HepG2 (cell line): ENCODE data around the gene RFX2. TPM values are rescaled to one million over a fixed set of nuclear protein-coding genes. Genes with fewer than 3 reads are reported as not detected.

Experiments used
- ATAC-seq: fragments of 200-7000 bp; cut with Tn5 transposase; 3 replicates; pipeline ENCODE4 v1.9.1; 2020; ENCODE audit warnings: mild to moderate bottlenecking, moderate library complexity
- BruUV-seq: library from RNA; stranded (reverse); fragments of 400-500 nt; replicated peaks from 2 replicates; lab custom pipeline; 2021; lab: Mats Ljungman, UMichigan
- CTCF ChIA-PET: fragments of 300-600 bp; formaldehyde crosslinking; extraction: SDS; loops from one replicate; lab custom pipeline; 2021; ENCODE audit warnings: low total read pairs, inconsistent platforms, low intra/inter-chr PET ratio; lab: Yijun Ruan, JAX
- POLR2A ChIA-PET: fragments of 350-600 bp; sonication (Branson Sonifier 250); formaldehyde crosslinking; loops from one replicate; lab custom pipeline; 2020; ENCODE audit warnings: antibody characterized with exemption, inconsistent platforms; lab: Yijun Ruan, JAX
- DNase-seq: peaks from one replicate; pipeline ENCODE4 v3.0.0-alpha.2; 2015; ENCODE audit warnings: low spot score
- FAIRE-seq: peaks from 3 replicates; lab custom pipeline; 2011; peaks lifted over from hg19 to GRCh38; lab: Jason Lieb, UNC
- H2AFZ ChIP-seq: one replicate; pipeline ENCODE4 v1.6.1; 2011; ENCODE audit warnings: low read length, inconsistent platforms
- H3K27ac ChIP-seq: fragments of 300-600 bp; 3 replicates; pipeline ENCODE4 v1.8.0; 2011; ENCODE audit warnings: mixed run types, mild to moderate bottlenecking, mixed read lengths, low read length, inconsistent platforms; ENCODE audit not compliant: insufficient read depth; ENCODE audit errors: extremely low read length
- H3K27me3 ChIP-seq, 2 experiments: fragments of 200-600 bp in 1 of 2; 2 replicates in 1 of 2; 3 replicates in 1 of 2; pipeline versions ENCODE4 v1.6.0 to v1.8.0; 2011; ENCODE audit warnings: low read length in 2 of 2, mild to moderate bottlenecking in 2 of 2, moderate library complexity in 2 of 2, inconsistent platforms in 1 of 2; ENCODE audit not compliant: insufficient read depth in 2 of 2, control insufficient read depth in 1 of 2
- H3K36me3 ChIP-seq, 2 experiments: fragments of 200-600 bp in 1 of 2; replicated peaks in 1 of 2; 2 replicates in 1 of 2; 3 replicates in 1 of 2; pipeline versions ENCODE4 v1.5.1 to v1.8.0; 2011; ENCODE audit warnings: low read length in 2 of 2, inconsistent platforms in 1 of 2; ENCODE audit not compliant: insufficient read depth in 2 of 2, control insufficient read depth in 1 of 2
- H3K4me1 ChIP-seq: 2 replicates; pipeline ENCODE4 v1.5.1; 2012; ENCODE audit warnings: low read length, inconsistent platforms; ENCODE audit not compliant: insufficient read depth
- H3K4me2 ChIP-seq: 2 replicates; pipeline ENCODE4 v1.6.0; 2011; ENCODE audit warnings: low read depth, low read length, inconsistent platforms
- H3K4me3 ChIP-seq, 3 experiments: fragments of 200-600 bp in 1 of 3; sonication (generic), shearing (Covaris generic) in 1 of 3; replicated peaks in 1 of 3; 2 replicates each; pipeline ENCODE4 v1.5.1; 2011 to 2016; ENCODE audit warnings: low read length in 3 of 3, inconsistent platforms in 2 of 3, low read depth in 2 of 3, mild to moderate bottlenecking in 2 of 3, control low read depth in 1 of 3, mixed read lengths in 1 of 3; ENCODE audit not compliant: insufficient read depth in 1 of 3
- H3K79me2 ChIP-seq: one replicate; pipeline ENCODE4 v1.6.1; 2011; ENCODE audit warnings: low read length, inconsistent platforms; ENCODE audit not compliant: insufficient read depth
- H3K9ac ChIP-seq: 2 replicates; pipeline ENCODE4 v1.6.0; 2011; ENCODE audit warnings: mild to moderate bottlenecking, low read depth, low read length, inconsistent platforms; ENCODE audit not compliant: insufficient read depth
- H3K9me3 ChIP-seq: 2 replicates; pipeline ENCODE4 v1.5.1; 2012; ENCODE audit warnings: mild to moderate bottlenecking, low read length
- H4K20me1 ChIP-seq: 2 replicates; pipeline ENCODE4 v1.6.0; 2011; ENCODE audit warnings: inconsistent platforms, mild to moderate bottlenecking, low read length, moderate library complexity; ENCODE audit not compliant: insufficient read depth
- AGO1 ChIP-seq: fragments of 200-400 bp; formaldehyde crosslinking; IDR thresholded peaks from 2 replicates; pipeline ENCODE4 v1.6.1; 2017; ENCODE audit warnings: mild to moderate bottlenecking, low read depth, low read length, moderate library complexity; ENCODE audit not compliant: poor library complexity, severe bottlenecking
- DZIP1 ChIP-seq: sonication (generic); formaldehyde crosslinking; IDR thresholded peaks from 2 replicates; pipeline ENCODE4 v1.5.0; 2020; ENCODE audit warnings: mild to moderate bottlenecking, missing genetic modification reagents
- MAX ChIP-seq: IDR thresholded peaks from 2 replicates; pipeline ENCODE4 v1.6.1; 2012; ENCODE audit warnings: inconsistent platforms
- NRL ChIP-seq: sonication (generic); formaldehyde crosslinking; IDR thresholded peaks from 2 replicates; pipeline ENCODE4 v1.5.0; 2020; ENCODE audit warnings: missing genetic modification reagents, mild to moderate bottlenecking, moderate library complexity, borderline replicate concordance
- POLR2A ChIP-seq, 2 experiments: IDR thresholded peaks; 2 replicates each; pipeline ENCODE4 v1.6.1; 2011; ENCODE audit warnings: low read depth in 2 of 2, low read length in 2 of 2, mild to moderate bottlenecking in 1 of 2, moderate library complexity in 1 of 2; ENCODE audit not compliant: insufficient read depth in 1 of 2
- PRPF4 ChIP-seq: fragments of 200-400 bp; formaldehyde crosslinking; IDR thresholded peaks from 2 replicates; pipeline ENCODE4 v1.6.1; 2016; ENCODE audit warnings: low read length, low read depth; ENCODE audit not compliant: poor library complexity, severe bottlenecking
- RFXAP ChIP-seq: sonication (generic); formaldehyde crosslinking; IDR thresholded peaks from 2 replicates; pipeline ENCODE4 v1.4.0; 2020; ENCODE audit warnings: missing genetic modification reagents, borderline replicate concordance
- ZNF18 ChIP-seq: sonication (generic); formaldehyde crosslinking; IDR thresholded peaks from 2 replicates; pipeline ENCODE4 v1.8.0; 2022; ENCODE audit warnings: mild to moderate bottlenecking, missing genetic modification reagents; ENCODE audit not compliant: insufficient replicate concordance
- ZNF350 ChIP-seq: sonication (generic); formaldehyde crosslinking; IDR thresholded peaks from 2 replicates; pipeline ENCODE4 v1.4.0; 2020; ENCODE audit warnings: mild to moderate bottlenecking, low read depth, missing genetic modification reagents, borderline replicate concordance
- ZNF609 ChIP-seq: sonication (generic); formaldehyde crosslinking; IDR thresholded peaks from 2 replicates; pipeline ENCODE4 v1.4.0; 2020; ENCODE audit warnings: mild to moderate bottlenecking, missing genetic modification reagents, borderline replicate concordance
- ZNF749 ChIP-seq: sonication (generic); formaldehyde crosslinking; IDR thresholded peaks from 2 replicates; pipeline ENCODE4 v1.8.0; 2022; ENCODE audit warnings: mild to moderate bottlenecking, missing genetic modification reagents, moderate library complexity, borderline replicate concordance
- ZNF780A ChIP-seq: sonication (generic); formaldehyde crosslinking; IDR thresholded peaks from 2 replicates; pipeline ENCODE4 v1.8.0; 2022; ENCODE audit warnings: mild to moderate bottlenecking, missing genetic modification reagents, moderate library complexity
- ZNF891 ChIP-seq: sonication (generic); formaldehyde crosslinking; IDR thresholded peaks from 2 replicates; pipeline ENCODE4 v1.5.0; 2020; ENCODE audit warnings: mild to moderate bottlenecking, missing genetic modification reagents
- WGBS: methylation state at CpG from one replicate; pipeline ENCODE4 v1.1.6; 2017; ENCODE audit warnings: low lambda C conversion rate; 5-methylcytosine and 5-hydroxymethylcytosine counted together
- in situ Hi-C: cut with HindIII; loops from 2 replicates; pipeline ENCODE4 v1.10.0; 2017; ENCODE audit warnings: low pct_unique_long_range_greater_than_20kb; ENCODE audit not compliant: extremely low pct_ligation_motif_present
- intact Hi-C: fragments of 100-400 bp; cut with micrococcal nuclease; formaldehyde crosslinking; loops from one replicate; pipeline ENCODE4 v1.10.0; 2022; ENCODE audit not compliant: unreplicated experiment
- polyA plus RNA-seq, 8 experiments: library from polyadenylated mRNA; depleted of rRNA in 3 of 8; stranded (reverse) in 7 of 8; unstranded in 1 of 8; fragments of >200 nt; fragmentation: Illumina TruSeq in 4 of 8; extraction: Trizol in 4 of 8; gene quantifications; 2 replicates each; pipeline versions ENCODE4 v1.2.1 to v1.2.3, GENCODE V29; 2011 to 2016; ENCODE audit warnings: low read depth in 4 of 8, missing spikeins in 1 of 8, mixed read lengths in 1 of 8; ENCODE audit not compliant: insufficient read depth in 1 of 8
- total RNA-seq, 5 experiments: library from RNA; depleted of rRNA; stranded (reverse); fragments of >200 nt; fragmentation: Illumina TruSeq; extraction: Trizol; gene quantifications; 2 replicates each; pipeline ENCODE4 v1.2.3, GENCODE V29; 2016; ENCODE audit warnings: low read depth in 1 of 5

RFX2 gene
- total and polyA plus RNA-seq, 2 of the 13 experiments (the other 11 are each of a cell fraction or from before 2014, with no cell fraction given): 2.8 to 3.3 TPM

GRCh38 chr19:5959260-5960004 lies 150.9 kb downstream of the RFX2 start:
- no peak for ATAC-seq
- BruUV-seq: no TSS peak
- no peak overlapping the region for H3K4me3 ChIP-seq
- no peak for FAIRE-seq
- peaks cover 89% of the 10 kb centered on the region for H3K79me2 ChIP-seq
- POLR2A ChIA-PET: interaction anchor here (0.9 to 1.3 kb wide), 3 partner anchors 9 to 55 kb away, joined by 3 to 6 read pairs (median 5); no protein-coding TSS in a partner anchor
- no peaks in the 10 kb centered on the region for H4K20me1 ChIP-seq
- CTCF ChIA-PET: no interaction called here
- intact Hi-C loops (no loop called here), in situ Hi-C loops (no loop called here)
- no peak overlapping the region for H2AFZ ChIP-seq
- peak overlapping the region; percentile 55 for H3K9ac ChIP-seq
- 80% methylated on average over 2 of the region's 14 CpGs for WGBS
- H3K27me3 ChIP-seq: no peaks in the 10 kb centered on the region
- H3K9me3 ChIP-seq: no peaks in the 10 kb centered on the region
- H3K4me1 ChIP-seq: peaks cover 100% of the 10 kb centered on the region
- peaks cover 0 to 8% of the 10 kb centered on the region in 2 experiments; a peak in 3 of 5 replicates for H3K36me3 ChIP-seq
- DNase-seq: no peak
- H3K27ac ChIP-seq: peak overlapping the region; percentile 95
- H3K4me2 ChIP-seq: no peak overlapping the region; the same call in 1 of the 2 replicates
- TF ChIP-seq ZNF780A (CRISPR knock-in tag): no peak
- 0 out of 2 replicates have a peak, but pooled peaks have one; percentile 15 for TF ChIP-seq ZNF891 (CRISPR knock-in tag)
- TF ChIP-seq ZNF749 (CRISPR knock-in tag): no peak
- TF ChIP-seq NRL: peak; percentile 70
- no peak for TF ChIP-seq RFXAP (CRISPR knock-in tag)
- no peak; the same call in 1 of the 2 replicates for TF ChIP-seq ZNF350
- TF ChIP-seq PRPF4: no peak
- TF ChIP-seq POLR2A (IDR thresholded peaks at IDR 0.05; ENCODE audit: insufficient read depth in 1 of 2, low read depth in 2 of 2, low read length in 2 of 2): no peak
- peak; percentile 5 for TF ChIP-seq AGO1
- TF ChIP-seq DZIP1 (CRISPR knock-in tag): peak; percentile 45; the same call in 1 of the 2 replicates
- 0 out of 2 replicates have a peak, but pooled peaks have one; percentile 72 for TF ChIP-seq MAX
- TF ChIP-seq ZNF609: 0 out of 2 replicates have a peak, but pooled peaks have one; percentile 9
- TF ChIP-seq ZNF18 (CRISPR knock-in tag): peak; percentile 33
